Muscle of leg (tissue), 16 donors: ENCODE data around the gene RAD9B. TPM values are rescaled to one million over a fixed set of nuclear protein-coding genes. Genes with fewer than 3 reads are reported as not detected.
A peak's percentile ranks its signal among the peaks of the same experiment; 100 is the strongest.
"Not testable (repeated sequence)": the region's sequence is repeated elsewhere in the genome, so short reads cannot be mapped to it uniquely, and the experiment has no call there.

Experiments used
- DNase-seq: peaks from one replicate; pipeline ENCODE4 v3.0.0; 2013
- H3K27ac ChIP-seq: one replicate; pipeline ENCODE4 v1.5.1; 2013; ENCODE audit warnings: mild to moderate bottlenecking, low read length, control low read depth
- H3K27me3 ChIP-seq: one replicate; pipeline ENCODE4 v1.6.1; 2013; ENCODE audit warnings: low read length; ENCODE audit not compliant: control insufficient read depth, insufficient read depth
- H3K36me3 ChIP-seq: one replicate; pipeline ENCODE4 v1.6.1; 2013; ENCODE audit warnings: low read length; ENCODE audit not compliant: control insufficient read depth, insufficient read depth
- H3K4me1 ChIP-seq: one replicate; pipeline ENCODE4 v1.6.1; 2013; ENCODE audit warnings: low read length; ENCODE audit not compliant: control insufficient read depth, insufficient read depth
- H3K4me3 ChIP-seq: one replicate; pipeline ENCODE4 v1.5.1; 2013; ENCODE audit warnings: low read length, control low read depth
- H3K9me3 ChIP-seq: replicated peaks from 2 replicates; pipeline ENCODE4 v1.6.1; 2013; ENCODE audit warnings: low read depth, low read length; ENCODE audit not compliant: control insufficient read depth
- WGBS: methylation state at CpG from one replicate; pipeline ENCODE4 v1.1.5; 2013; ENCODE audit warnings: missing lambda C conversion rate; ENCODE audit not compliant: insufficient coverage; 5-methylcytosine and 5-hydroxymethylcytosine counted together
- long read RNA-seq, 11 donors: transcript quantifications; one replicate each; lab custom pipeline, GENCODE V29; 2026
- polyA plus RNA-seq, 8 donors: library from polyadenylated mRNA; unstranded; fragments of 120-200 nt; gene quantifications; one replicate each; pipeline versions ENCODE4 v1.2.1 to v1.2.3, GENCODE V29; 2013; ENCODE audit warnings: inconsistent platforms in 1 of 8, low replicate concordance in 1 of 8; ENCODE audit not compliant: insufficient read length in 8 of 8, insufficient read depth in 1 of 8
- total RNA-seq: library from RNA; stranded (reverse); fragments of 120-200 nt; gene quantifications from one replicate; pipeline ENCODE4 v1.2.4, GENCODE V29; 2013

Gene RAD9B
- 3.5 TPM for total RNA-seq
- polyA plus RNA-seq, result 1 to 10 TPM; 1.8 to 3.4 (median 2.1) TPM
- long read RNA-seq, donor 1, result 0 reads
- long read RNA-seq, donor 2, result 0 reads
- long read RNA-seq, donor 3, result 0 reads
- long read RNA-seq, donor 4, result 0 reads
- long read RNA-seq, donor 5, partial matches to known transcripts, result 6 of 6 reads
- long read RNA-seq, donor 5, other reads (novel, unspliced or antisense), result 0 of 6 reads
- long read RNA-seq, donor 6, result 0 reads
- long read RNA-seq, donor 7, result 0 reads
- long read RNA-seq, donor 8, result 0 reads
- long read RNA-seq, donor 9, result 0 reads
- long read RNA-seq, donor 10, result 0 reads
- long read RNA-seq, donor 11, result 0 reads

- peak within 1 kb of the TSS; percentile 90 for H3K4me3 ChIP-seq
- no peaks in the 10 kb centered on the region for H3K9me3 ChIP-seq
- WGBS, result 4% methylated on average over 45 of the region's 61 CpGs
- peak within 1 kb of the TSS; percentile 87 for H3K27ac ChIP-seq
- no peaks in the 10 kb centered on the region for H3K27me3 ChIP-seq
- DNase-seq, result peak; percentile 99
- no peaks in the 10 kb centered on the region for H3K36me3 ChIP-seq
- peaks cover 14% of the 10 kb centered on the region for H3K4me1 ChIP-seq
These were observed at the start of gene RAD9B, which contains the start of gene VPS29 for GRCh38 chr12:110501752-110502738. RAD9B (plus strand) TSS chr12:110502331; CDS start chr12:110502338, 7 bp downstream. VPS29 (minus strand) TSS chr12:110502111; CDS start chr12:110502051, 60 bp downstream.

DNA sequence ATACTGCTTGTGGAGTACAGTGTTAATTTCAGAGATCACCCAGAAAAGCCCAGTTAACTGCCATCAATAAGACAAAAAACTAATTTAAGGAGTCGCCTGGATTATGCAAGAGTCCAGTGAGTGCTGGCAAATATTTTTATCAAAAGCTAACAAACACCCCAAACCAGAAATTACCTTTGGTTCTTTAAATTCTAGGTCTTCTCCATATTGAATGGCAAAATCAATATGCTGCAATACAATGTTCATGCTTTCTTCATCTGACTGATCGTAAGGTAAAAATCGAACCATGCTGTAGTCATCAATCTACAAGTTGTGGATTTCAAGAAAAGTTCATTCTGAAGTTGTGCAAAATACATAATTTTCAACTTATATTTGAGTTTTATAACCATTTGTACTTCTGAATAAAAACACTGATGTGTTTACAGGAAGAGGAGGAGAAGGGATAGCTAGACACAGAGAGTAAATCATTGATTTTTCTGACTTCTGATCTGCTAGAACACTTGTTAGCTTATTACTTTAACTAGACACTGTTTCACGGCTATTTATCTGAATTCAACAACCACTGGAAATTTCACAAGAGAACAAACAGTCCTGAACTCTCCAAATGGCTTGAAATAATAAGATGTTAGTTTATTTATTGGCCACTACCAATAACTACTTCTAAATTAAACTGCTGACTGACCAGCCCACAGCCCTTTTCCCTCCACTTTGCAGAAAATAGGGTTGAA lies 48.4 kb upstream of the RAD9B start:
- Histone ChIP-seq H3K36me3 (peaks cover 31% of the 10 kb centered on the region), H3K4me3 (no peak overlapping the region), H3K27me3 (no peaks in the 10 kb centered on the region), H3K4me1 (peaks cover 6% of the 10 kb centered on the region), H3K9me3 (no peaks in the 10 kb centered on the region), H3K27ac (no peak overlapping the region)
- WGBS, result no CpG with 5 or more reads among the region's 4 CpGs
- DNase-seq, result no peak

- H3K4me3 ChIP-seq, result no peak overlapping the region
- no CpG with 5 or more reads among the region's 4 CpGs for WGBS
- no peak overlapping the region for H3K27ac ChIP-seq
- H3K4me1 ChIP-seq, result no peaks in the 10 kb centered on the region
- no peaks in the 10 kb centered on the region for H3K27me3 ChIP-seq
- H3K36me3 ChIP-seq, result peaks cover 47% of the 10 kb centered on the region
- H3K9me3 ChIP-seq, result no peaks in the 10 kb centered on the region
- no peak for DNase-seq
These were observed 43.4 kb upstream of the RAD9B start for GRCh38 chr12:110458756-110459155.

- not testable (repeated sequence) for H3K27me3 ChIP-seq, H3K4me1 ChIP-seq, H3K27ac ChIP-seq, H3K9me3 ChIP-seq, DNase-seq, H3K4me3 ChIP-seq
- H3K36me3 ChIP-seq, result peaks cover 52% of the 10 kb centered on the region
- no CpG with 5 or more reads among the region's 5 CpGs for WGBS
These were observed 40.9 kb upstream of the RAD9B start for GRCh38 chr12:110461189-110461588.

GRCh38 chr12:110465024-110465423 lies 37.1 kb upstream of the RAD9B start:
- H3K27me3 ChIP-seq, result no peaks in the 10 kb centered on the region
- H3K4me3 ChIP-seq, result no peak overlapping the region
- no peak overlapping the region for H3K27ac ChIP-seq
- H3K36me3 ChIP-seq, result peaks cover 26% of the 10 kb centered on the region
- H3K4me1 ChIP-seq, result peaks cover 12% of the 10 kb centered on the region
- no peaks in the 10 kb centered on the region for H3K9me3 ChIP-seq
- 80% methylated on average over 1 of the region's 2 CpGs for WGBS
- no peak for DNase-seq

DNA sequence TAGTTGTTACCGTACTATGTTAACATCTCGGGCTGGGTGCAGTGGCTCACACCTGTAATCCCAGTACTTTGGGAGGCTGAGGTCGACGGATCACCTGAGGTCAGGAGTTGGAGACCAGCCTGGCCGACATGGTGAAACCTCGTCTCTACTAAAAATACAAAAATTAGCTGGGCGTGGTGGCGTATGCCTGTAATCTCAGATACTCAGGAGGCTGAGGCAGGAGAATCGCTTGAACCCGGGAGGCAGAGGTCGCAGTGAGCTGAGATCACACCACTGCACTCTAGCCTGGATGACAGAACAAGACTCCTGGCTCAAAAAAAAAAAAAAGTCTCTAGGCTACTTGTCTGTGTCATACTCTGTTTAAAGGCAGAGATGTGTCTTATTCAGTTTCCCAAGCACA lies 36.4 kb upstream of the RAD9B start:
- Histone ChIP-seq H3K36me3 (peaks cover 26% of the 10 kb centered on the region), H3K4me1 (peaks cover 12% of the 10 kb centered on the region)
- WGBS, result 92% methylated on average over 9 of the region's 11 CpGs
- not testable (repeated sequence) for H3K27ac ChIP-seq, H3K4me3 ChIP-seq, H3K9me3 ChIP-seq, DNase-seq, H3K27me3 ChIP-seq

GRCh38 chr12:110466791-110467190 lies 35.3 kb upstream of the RAD9B start:
- 67% methylated on average over 4 of the region's 5 CpGs for WGBS
- peaks cover 24% of the 10 kb centered on the region for H3K36me3 ChIP-seq
- H3K4me3 ChIP-seq, result no peak overlapping the region
- H3K4me1 ChIP-seq, result peaks cover 12% of the 10 kb centered on the region
- H3K9me3 ChIP-seq, result no peaks in the 10 kb centered on the region
- no peak for DNase-seq
- no peaks in the 10 kb centered on the region for H3K27me3 ChIP-seq
- no peak overlapping the region for H3K27ac ChIP-seq

GRCh38 chr12:110467847-110468213 lies 34.3 kb upstream of the RAD9B start:
- Histone ChIP-seq H3K9me3 (no peaks in the 10 kb centered on the region), H3K27me3 (no peaks in the 10 kb centered on the region), H3K36me3 (peaks cover 18% of the 10 kb centered on the region), H3K4me1 (peaks cover 12% of the 10 kb centered on the region), H3K4me3 (peak overlapping the region; percentile 68), H3K27ac (peak overlapping the region; percentile 98)
- 0% methylated on average over 11 of the region's 15 CpGs for WGBS
- DNase-seq, result no peak

DNA sequence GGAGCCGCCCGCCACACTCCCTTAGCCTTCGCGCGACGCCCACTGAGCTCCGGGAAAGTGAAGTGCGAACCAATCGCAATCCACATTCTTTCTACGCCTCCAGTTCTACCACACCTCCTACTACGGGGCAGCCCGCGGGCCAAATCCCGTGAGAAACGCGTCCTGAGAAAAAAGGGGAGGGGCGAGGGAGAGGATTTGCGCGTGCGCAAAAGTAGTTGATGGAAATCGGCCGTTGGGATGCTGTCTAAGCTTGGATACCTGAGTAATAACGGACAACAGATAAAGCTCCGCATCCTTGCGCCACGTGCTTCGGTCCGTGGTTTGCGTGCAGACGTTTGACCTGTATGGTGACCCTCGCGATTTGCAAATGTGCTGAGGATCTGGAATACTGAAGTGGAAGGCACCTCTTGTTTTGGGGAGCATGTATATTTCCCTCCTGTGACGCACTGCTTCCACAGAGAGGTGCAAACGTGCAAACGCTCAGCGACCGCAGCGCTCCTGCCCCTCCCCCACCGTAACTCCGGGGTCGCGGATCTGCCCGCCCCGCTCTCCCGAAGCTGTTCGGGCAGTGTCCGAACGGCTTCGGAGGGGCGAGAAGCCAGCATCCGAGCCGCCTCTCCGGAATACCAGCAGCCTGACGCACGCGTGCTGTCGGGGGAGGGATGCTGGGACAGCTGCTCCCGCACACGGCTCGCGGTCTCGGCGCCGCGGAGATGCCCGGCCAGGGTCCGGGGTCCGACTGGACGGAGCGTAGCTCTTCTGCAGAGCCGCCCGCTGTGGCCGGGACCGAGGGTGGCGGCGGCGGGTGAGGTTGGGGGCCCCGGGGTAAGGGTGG lies 33.7 kb upstream of the RAD9B start, which contains the start of the genes FAM216A and GPN3:
TSS of gene FAM216A (plus strand) at position 632 of the 835 bp plus-strand sequence. CDS start at position 663, 31 bp downstream.
TSS of gene GPN3 (minus strand) at position 44 of the 835 bp plus-strand sequence. CDS start 54 bp downstream, outside the sequence.
- peak within 1 kb of the TSS; percentile 98 for H3K27ac ChIP-seq
- H3K36me3 ChIP-seq, result peaks cover 18% of the 10 kb centered on the region
- H3K4me1 ChIP-seq, result peaks cover 12% of the 10 kb centered on the region
- peak within 1 kb of the TSS; percentile 68 for H3K4me3 ChIP-seq
- no peaks in the 10 kb centered on the region for H3K9me3 ChIP-seq
- under 1% methylated on average over 70 of the region's 78 CpGs for WGBS
- DNase-seq, result peak; percentile 99
- no peaks in the 10 kb centered on the region for H3K27me3 ChIP-seq
